ENCODE data around the gene ANKRD11. TPM values are rescaled to one million over a fixed set of nuclear protein-coding genes. Genes with fewer than 3 reads are reported as not detected.

ANKRD11 gene
- total RNA-seq, 2 donors from 2014 or later, result 204 to 215 TPM

DNA sequence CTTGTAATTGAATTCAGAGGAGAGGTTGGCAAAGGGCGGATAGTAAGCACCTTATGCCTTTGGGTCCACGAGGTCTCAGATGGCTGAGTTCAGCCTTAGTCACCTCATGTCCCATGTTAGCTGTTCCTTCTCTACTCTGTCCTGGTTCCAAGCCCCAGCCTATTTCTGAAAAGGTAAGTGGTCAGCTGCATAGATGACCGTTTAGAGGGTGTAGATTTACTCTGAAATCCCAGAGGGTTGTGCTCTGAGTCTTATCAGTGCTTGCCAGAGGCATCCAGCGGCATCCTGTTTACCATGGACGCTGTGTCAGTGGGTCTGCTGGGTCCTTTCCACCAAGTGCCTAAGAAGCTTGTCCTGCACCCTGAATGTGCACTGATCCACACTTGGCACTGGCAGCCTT, 271.0 kb downstream of the ANKRD11 start:
- H3K27me3 Mint-ChIP-seq (ENCODE audit: low read depth), result no peaks in the 10 kb centered on the region
- peak overlapping the region; percentile 50 to 67 for H3K4me3 Mint-ChIP-seq
- no peak for DNase-seq
- no peak overlapping the region for H3K27ac Mint-ChIP-seq
- peaks cover 32% of the 10 kb centered on the region for H3K4me1 Mint-ChIP-seq (ENCODE audit: low read depth)
- peaks cover 5 to 6% of the 10 kb centered on the region in 2 donors for H3K36me3 Mint-ChIP-seq (ENCODE audit: insufficient read depth in 2 of 2)
- no peaks in the 10 kb centered on the region for H3K9me3 Mint-ChIP-seq
- ATAC-seq (replicated peaks in 1 of 2), result no peak

Other genes with a start within 250 kb of the ANKRD11 start
- 10 to 100 TPM; 67.4 to 82.1 TPM for gene SPG7, start 17.8 kb upstream of the ANKRD11 start, total RNA-seq
- 1,000 to 10,000 TPM; 3,140 to 3,274 TPM for gene RPL13, start 70.1 kb upstream of the ANKRD11 start, total RNA-seq
- gene CPNE7, start 85.2 kb upstream of the ANKRD11 start, total RNA-seq, result 10 to 100 TPM; 10.9 to 11.4 TPM
- not detected for gene DPEP1, start 123.1 kb upstream of the ANKRD11 start, total RNA-seq
- 10 to 100 TPM; 65.0 to 68.1 TPM for gene CHMP1A, start 167.1 kb upstream of the ANKRD11 start, total RNA-seq
- 10 to 100 TPM in 1 of 2 donors, 1 to 10 TPM in 1; 10.0 to 12.1 TPM for gene SPATA33, start 167.3 kb upstream of the ANKRD11 start, total RNA-seq
- gene CDK10, start 196.1 kb upstream of the ANKRD11 start, total RNA-seq, result 10 to 100 TPM; 66.6 to 83.2 TPM
- gene SPATA2L, start 211.1 kb upstream of the ANKRD11 start, total RNA-seq, result 1 to 10 TPM; 6.1 to 6.5 TPM
- gene VPS9D1, start 230.3 kb upstream of the ANKRD11 start, total RNA-seq, result 1 to 10 TPM; 4.7 to 6.5 TPM
- gene ZNF276, start 231.0 kb upstream of the ANKRD11 start, total RNA-seq, result 10 to 100 TPM; 27.1 to 31.1 TPM